Trophoblast cell (in vitro differentiated cells and primary cell): ENCODE data around the gene FUT3.

Experiments used
- DNase-seq, 2 donors: peaks; one replicate each; pipeline ENCODE4 v3.0.0-alpha.2; 2016
- H2AFZ ChIP-seq: 2 replicates; pipeline ENCODE4 v1.6.1; 2013; ENCODE audit warnings: low read length, moderate library complexity, mild to moderate bottlenecking; ENCODE audit not compliant: insufficient read depth, poor library complexity
- H2AK5ac ChIP-seq: 2 replicates; pipeline ENCODE4 v1.6.1; 2013; ENCODE audit warnings: mild to moderate bottlenecking, low read length
- H2BK120ac ChIP-seq: 2 replicates; pipeline ENCODE4 v1.6.1; 2013; ENCODE audit warnings: low read length, mild to moderate bottlenecking, moderate library complexity; ENCODE audit not compliant: insufficient read depth, poor library complexity
- H2BK12ac ChIP-seq: 2 replicates; pipeline ENCODE4 v1.6.1; 2013; ENCODE audit warnings: mild to moderate bottlenecking, low read length, moderate library complexity
- H2BK5ac ChIP-seq: 2 replicates; pipeline ENCODE4 v1.6.1; 2013; ENCODE audit warnings: low read length, low read depth, moderate library complexity, mild to moderate bottlenecking; ENCODE audit not compliant: poor library complexity
- H3K14ac ChIP-seq: 2 replicates; pipeline ENCODE4 v1.6.1; 2013; ENCODE audit warnings: mild to moderate bottlenecking, low read length
- H3K18ac ChIP-seq: 2 replicates; pipeline ENCODE4 v1.6.1; 2013; ENCODE audit warnings: mild to moderate bottlenecking, low read length
- H3K23ac ChIP-seq: 2 replicates; pipeline ENCODE4 v1.6.1; 2013; ENCODE audit warnings: low read length
- H3K27ac ChIP-seq: 2 replicates; pipeline ENCODE4 v1.5.1; 2013; ENCODE audit warnings: low read depth, mild to moderate bottlenecking, inconsistent platforms, low read length, moderate library complexity
- H3K27me3 ChIP-seq: 2 replicates; pipeline ENCODE4 v1.6.1; 2013; ENCODE audit warnings: inconsistent platforms, mild to moderate bottlenecking, low read length, moderate library complexity; ENCODE audit not compliant: insufficient read depth
- H3K36me3 ChIP-seq, 2 experiments: 1 replicate in 1 of 2; 2 replicates in 1 of 2; pipeline ENCODE4 v1.6.1; 2013; ENCODE audit warnings: low read length in 2 of 2, mild to moderate bottlenecking in 2 of 2, moderate library complexity in 1 of 2; ENCODE audit not compliant: insufficient read depth in 2 of 2, control insufficient read depth in 1 of 2
- H3K4ac ChIP-seq: 2 replicates; pipeline ENCODE4 v1.6.1; 2013; ENCODE audit warnings: low read depth, mild to moderate bottlenecking, low read length, moderate library complexity
- H3K4me1 ChIP-seq, 2 experiments: 1 replicate in 1 of 2; 2 replicates in 1 of 2; pipeline ENCODE4 v1.6.1; 2013; ENCODE audit warnings: low read length in 2 of 2, mild to moderate bottlenecking in 2 of 2, moderate library complexity in 1 of 2; ENCODE audit not compliant: insufficient read depth in 2 of 2, control insufficient read depth in 1 of 2
- H3K4me2 ChIP-seq: 2 replicates; pipeline ENCODE4 v1.6.1; 2013; ENCODE audit warnings: inconsistent platforms, mild to moderate bottlenecking, low read length, moderate library complexity
- H3K4me3 ChIP-seq: 2 replicates; pipeline ENCODE4 v1.5.1; 2013; ENCODE audit warnings: mild to moderate bottlenecking, low read depth, low read length, inconsistent platforms
- H3K79me1 ChIP-seq: one replicate; pipeline ENCODE4 v1.6.1; 2013; ENCODE audit warnings: low read length
- H3K79me2 ChIP-seq: 2 replicates; pipeline ENCODE4 v1.6.1; 2013; ENCODE audit warnings: low read length, mild to moderate bottlenecking; ENCODE audit not compliant: control insufficient read depth, insufficient read depth, poor library complexity
- H3K9ac ChIP-seq: 2 replicates; pipeline ENCODE4 v1.6.1; 2013; ENCODE audit warnings: mild to moderate bottlenecking, low read length
- H3K9me3 ChIP-seq: 2 replicates; pipeline ENCODE4 v1.6.1; 2013; ENCODE audit warnings: low read depth, mild to moderate bottlenecking, control low read depth, inconsistent platforms, low read length; ENCODE audit not compliant: insufficient read depth
- H4K12ac ChIP-seq: 2 replicates; pipeline ENCODE4 v1.6.1; 2013; ENCODE audit warnings: low read depth, mild to moderate bottlenecking, low read length, moderate library complexity
- H4K8ac ChIP-seq: 2 replicates; pipeline ENCODE4 v1.6.1; 2013; ENCODE audit warnings: low read depth, mild to moderate bottlenecking, low read length, moderate library complexity
- H4K91ac ChIP-seq: one replicate; pipeline ENCODE4 v1.6.1; 2013; ENCODE audit warnings: low read depth, mild to moderate bottlenecking, low read length, moderate library complexity
- WGBS: extraction: QIAGEN DNeasy Blood & Tissue Kit; methylation state at CpG from one replicate; pipeline ENCODE4 v1.1.7; 2013; ENCODE audit warnings: missing lambda C conversion rate; ENCODE audit not compliant: insufficient read length, insufficient coverage; ENCODE audit errors: extremely low coverage; 5-methylcytosine and 5-hydroxymethylcytosine counted together

FUT3 gene

GRCh38 chr19:5803441-5803751 is 47.9 kb downstream of the FUT3 start:
- no CpG with 5 or more reads among the region's 8 CpGs for WGBS
- no peak overlapping the region for H4K91ac ChIP-seq

DNA sequence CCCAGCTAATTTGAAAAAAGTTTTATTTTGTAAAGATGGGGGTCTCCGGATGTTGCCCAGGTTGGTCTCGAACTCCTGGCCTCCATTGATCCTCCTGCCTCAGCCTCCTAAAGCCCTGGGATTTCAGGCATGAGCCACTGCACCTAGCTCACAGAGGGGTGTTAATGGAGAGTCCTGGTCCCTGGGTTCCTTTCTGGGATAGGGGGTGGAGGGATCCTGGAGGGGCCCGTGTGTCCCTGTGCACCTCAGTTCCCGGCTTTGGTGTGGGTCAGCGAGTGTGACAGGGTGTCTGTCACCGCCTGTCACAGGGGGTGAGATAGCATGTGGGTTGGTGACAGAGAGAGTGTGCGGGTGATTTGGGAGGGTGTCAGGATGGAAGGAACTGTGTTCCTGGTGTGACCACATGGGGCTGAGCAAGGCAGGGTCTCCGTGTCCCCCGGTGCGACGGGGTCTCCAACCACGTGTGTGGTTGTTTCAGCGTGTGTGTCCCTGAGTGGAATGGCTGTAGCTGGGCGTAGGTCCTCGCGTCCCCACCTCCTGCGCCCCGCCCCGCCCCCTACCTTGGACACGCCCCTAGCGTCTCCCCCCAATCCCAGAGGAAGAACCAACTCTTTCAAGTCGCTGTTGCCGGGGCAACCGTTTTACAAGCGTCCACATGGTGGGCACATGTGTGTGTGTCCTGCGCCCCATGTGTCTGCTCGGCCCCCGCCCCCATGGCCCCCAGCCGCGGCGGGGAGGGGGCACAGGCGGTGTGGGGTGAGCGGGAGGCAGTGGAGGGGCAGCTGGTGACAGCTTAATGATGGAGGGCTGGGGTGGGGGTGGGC is 49.2 kb downstream of the FUT3 start:
- Histone ChIP-seq H3K18ac (no peak overlapping the region), H3K4ac (no peak overlapping the region), H3K9ac (no peak overlapping the region), H4K91ac (no peak overlapping the region), H3K14ac (no peak overlapping the region), H3K4me2 (no peak overlapping the region), H3K27me3 (peaks cover 5% of the 10 kb centered on the region), H4K8ac (no peak overlapping the region), H2BK5ac (no peak overlapping the region), H4K12ac (no peak overlapping the region), H3K4me3 (no peak overlapping the region), H3K4me1 (peaks cover 5 to 7% of the 10 kb centered on the region in 2 experiments), H3K27ac (no peak overlapping the region), H3K79me1 (no peaks in the 10 kb centered on the region), H3K79me2 (no peaks in the 10 kb centered on the region), H3K36me3 (no peaks in the 10 kb centered on the region), H2BK120ac (no peak overlapping the region), H2AFZ (no peak overlapping the region), H3K23ac (no peak overlapping the region), H3K9me3 (peaks cover 3% of the 10 kb centered on the region), H2AK5ac (no peak overlapping the region), H2BK12ac (no peak overlapping the region)
- no CpG with 5 or more reads among the region's 33 CpGs for WGBS
- DNase-seq = no peak

More at GRCh38 chr19:5803441-5803751, 47.9 kb downstream of the FUT3 start:
- H2AFZ ChIP-seq = peak overlapping the region; percentile 7
- no peak overlapping the region for H3K23ac ChIP-seq
- H4K12ac ChIP-seq = no peak overlapping the region
- peak overlapping the region; percentile 15 for H4K8ac ChIP-seq
- no peaks in the 10 kb centered on the region for H3K79me1 ChIP-seq
- no peak overlapping the region for H3K9ac ChIP-seq
- H3K79me2 ChIP-seq = no peaks in the 10 kb centered on the region
- H2AK5ac ChIP-seq = no peak overlapping the region
- H2BK120ac ChIP-seq = no peak overlapping the region
- H3K4me3 ChIP-seq = no peak overlapping the region
- H3K27ac ChIP-seq = no peak overlapping the region
- no peak overlapping the region for H3K14ac ChIP-seq
- H3K18ac ChIP-seq = no peak overlapping the region
- no peak overlapping the region for H2BK5ac ChIP-seq
- H3K4me1 ChIP-seq = peaks cover 5 to 7% of the 10 kb centered on the region in 2 experiments
- H3K4me2 ChIP-seq = peak overlapping the region; percentile 69
- peaks cover 5% of the 10 kb centered on the region for H3K27me3 ChIP-seq
- H2BK12ac ChIP-seq = no peak overlapping the region
- no peaks in the 10 kb centered on the region for H3K36me3 ChIP-seq
- H3K4ac ChIP-seq = no peak overlapping the region
- peaks cover 3% of the 10 kb centered on the region for H3K9me3 ChIP-seq
- no peak for DNase-seq

DNA sequence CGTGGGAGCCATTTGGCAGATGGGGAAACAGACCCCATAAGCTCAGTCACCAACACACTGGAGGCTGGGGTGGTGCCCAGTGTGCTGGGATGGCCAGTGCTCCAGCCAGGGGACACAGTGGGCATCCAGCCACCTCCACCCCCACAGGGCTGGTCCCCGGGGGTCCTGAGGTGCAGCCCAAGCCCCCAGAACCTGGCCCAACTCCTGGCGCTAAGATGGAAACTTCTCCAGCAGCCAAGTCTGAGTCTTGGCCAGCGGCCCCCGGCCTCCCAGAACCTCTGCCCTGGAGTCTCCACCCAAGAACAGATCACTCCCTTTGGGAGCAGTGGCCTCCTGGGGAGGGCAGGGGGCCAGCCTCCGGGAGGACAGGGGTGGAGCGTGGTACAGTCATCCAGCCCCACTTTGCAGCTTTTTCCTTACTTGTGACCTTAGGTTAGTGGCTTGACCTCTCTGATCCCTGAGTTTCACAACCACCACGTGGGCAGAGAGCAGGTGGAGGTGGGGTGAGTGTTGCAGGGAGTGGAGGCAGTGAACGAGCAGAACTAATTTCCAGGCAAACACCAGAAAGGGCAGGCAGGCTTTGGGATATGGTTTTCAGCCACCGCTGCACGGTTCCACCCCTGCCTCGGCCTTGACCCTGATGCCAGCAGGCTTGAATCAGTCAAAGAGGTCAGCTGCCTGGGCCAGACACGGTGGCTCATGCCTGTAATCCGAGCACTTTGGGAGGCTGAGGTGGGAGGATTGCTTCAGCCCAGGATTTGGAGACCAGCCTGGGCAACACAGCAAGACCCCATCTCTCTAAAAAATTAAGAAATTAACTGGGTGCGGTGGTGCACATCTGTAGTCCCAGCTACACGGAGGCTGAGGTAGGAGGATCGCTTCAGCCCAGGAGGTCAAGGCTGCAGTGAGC is 50.6 kb downstream of the FUT3 start:
- Histone ChIP-seq H2AFZ (no peak overlapping the region), H3K4me2 (no peak overlapping the region), H3K4me3 (no peak overlapping the region), H3K4me1 (peaks cover 5 to 6% of the 10 kb centered on the region in 2 experiments), H3K18ac (no peak overlapping the region), H3K27ac (no peak overlapping the region), H4K91ac (no peak overlapping the region), H2AK5ac (no peak overlapping the region), H3K9ac (no peak overlapping the region), H2BK12ac (no peak overlapping the region), H4K8ac (no peak overlapping the region), H3K36me3 (no peaks in the 10 kb centered on the region), H2BK5ac (no peak overlapping the region), H3K79me1 (no peaks in the 10 kb centered on the region), H4K12ac (no peak overlapping the region), H2BK120ac (no peak overlapping the region), H3K4ac (no peak overlapping the region), H3K79me2 (no peaks in the 10 kb centered on the region), H3K23ac (no peak overlapping the region), H3K27me3 (peaks cover 4% of the 10 kb centered on the region), H3K14ac (no peak overlapping the region), H3K9me3 (peaks cover 3% of the 10 kb centered on the region)
- WGBS = no CpG with 5 or more reads among the region's 17 CpGs
- no peak for DNase-seq

- Histone ChIP-seq H3K23ac (no peak overlapping the region), H3K4ac (no peak overlapping the region), H3K14ac (no peak overlapping the region), H2BK120ac (no peak overlapping the region), H4K91ac (no peak overlapping the region), H3K4me3 (no peak overlapping the region), H2BK5ac (no peak overlapping the region), H3K18ac (no peak overlapping the region), H2AFZ (no peak overlapping the region), H4K12ac (no peak overlapping the region), H2AK5ac (no peak overlapping the region), H3K79me1 (no peaks in the 10 kb centered on the region), H3K9ac (no peak overlapping the region), H2BK12ac (no peak overlapping the region), H3K4me2 (no peak overlapping the region), H3K27me3 (no peaks in the 10 kb centered on the region), H3K79me2 (no peaks in the 10 kb centered on the region), H3K27ac (no peak overlapping the region), H3K9me3 (peaks cover 3% of the 10 kb centered on the region), H3K36me3 (no peaks in the 10 kb centered on the region), H3K4me1 (peaks cover 5% of the 10 kb centered on the region in 2 experiments), H4K8ac (no peak overlapping the region)
- DNase-seq = no peak
- WGBS = no CpG with 5 or more reads among the region's 37 CpGs
Observed at GRCh38 chr19:5799247-5800241, 51.7 kb downstream of the FUT3 start.
